A549 treated with AZD2906 at 1 μM for 4 hours (cell line): ENCODE measurements around the gene CLIC1. TPM values are rescaled to one million over a fixed set of nuclear protein-coding genes. Genes with fewer than 3 reads are reported as not detected.

Experiments used
- total RNA-seq: library from RNA; stranded (reverse); fragments of 200-300 nt; extraction: Qiagen RNA extraction; gene quantifications from 5 replicates; pipeline ENCODE4 v1.2.3, GENCODE V29; 2022

Gene CLIC1
- 467 to 486 TPM (median 475 TPM) in 5 replicates for total RNA-seq

GRCh38 chr6:31736021-31736767 is at the start of gene CLIC1:
CLIC1 (minus strand) TSS chr6:31736530; CDS start chr6:31736300, 230 bp downstream.

GRCh38 chr6:31776989-31777666 is 40.8 kb upstream of the CLIC1 start, which contains the start of gene VWA7:
VWA7 (minus strand) TSS chr6:31777328; CDS start chr6:31776779, 549 bp downstream.

GRCh38 chr6:31762356-31762755 is 26.0 kb upstream of the CLIC1 start, which contains the start of gene SAPCD1:
SAPCD1 (plus strand) TSS chr6:31762656; CDS start chr6:31763055, 399 bp downstream.

GRCh38 chr6:31739639-31740396 is 3.5 kb upstream of the CLIC1 start, which contains the start of gene MSH5:
MSH5 (plus strand) TSS chr6:31740005; CDS start chr6:31740467, 462 bp downstream.

GRCh38 chr6:31728767-31729514 is 7.4 kb downstream of the CLIC1 start, which contains the start of gene DDAH2:
DDAH2 (minus strand) TSS chr6:31729299; CDS start chr6:31729161, 138 bp downstream.

GRCh38 chr6:31723245-31723979 is 12.9 kb downstream of the CLIC1 start, which contains the start of gene MPIG6B:
MPIG6B (plus strand) TSS chr6:31723373; CDS start chr6:31723384, 11 bp downstream.

GRCh38 chr6:31721351-31722020 is 14.8 kb downstream of the CLIC1 start, which contains the start of gene LY6G6C:
LY6G6C (minus strand) TSS chr6:31721746; CDS start chr6:31721679, 67 bp downstream.

GRCh38 chr6:31715022-31715958 is 21.0 kb downstream of the CLIC1 start, which contains the start of gene LY6G6D:
LY6G6D (plus strand) TSS chr6:31715348; CDS start chr6:31715356, 8 bp downstream.

GRCh38 chr6:31706599-31706998 is 29.7 kb downstream of the CLIC1 start, which contains the start of gene LY6G6F:
LY6G6F (plus strand) TSS chr6:31706866; CDS start chr6:31706907, 41 bp downstream.

GRCh38 chr6:31702819-31703716 is 33.3 kb downstream of the CLIC1 start, which contains the start of gene ABHD16A:
ABHD16A (minus strand) TSS chr6:31703324; CDS start chr6:31703281, 43 bp downstream.

Other genes with a start within 250 kb of the CLIC1 start
- gene MICB, start 238.4 kb downstream of the CLIC1 start, total RNA-seq, result 5.8 to 6.5 TPM (median 6.2 TPM) in 5 replicates
- not detected in 5 replicates for gene MCCD1, start 207.6 kb downstream of the CLIC1 start, total RNA-seq
- gene DDX39B, start 194.5 kb downstream of the CLIC1 start, total RNA-seq, result 340 to 418 TPM (median 347 TPM) in 5 replicates
- gene ATP6V1G2, start 189.9 kb downstream of the CLIC1 start, total RNA-seq, result 0.62 to 1.1 TPM (median 0.93 TPM) in 5 replicates
- gene NFKBIL1, start 188.9 kb downstream of the CLIC1 start, total RNA-seq, result 9.5 to 13.0 TPM (median 12.6 TPM) in 5 replicates
- 0.07 to 0.23 TPM (median 0.08 TPM) in 3 of 5 replicates, not detected in the others for gene LTA, start 164.2 kb downstream of the CLIC1 start, total RNA-seq
- gene TNF, start 161.0 kb downstream of the CLIC1 start, total RNA-seq, result 0.07 to 0.08 TPM in 2 of 5 replicates, not detected in the others
- gene LTB, start 154.1 kb downstream of the CLIC1 start, total RNA-seq, result 0.12 to 0.49 TPM (median 0.14 TPM) in 4 of 5 replicates, not detected in the other
- gene LST1, start 150.3 kb downstream of the CLIC1 start, total RNA-seq, result 0.14 to 0.41 TPM (median 0.29 TPM) in 5 replicates
- gene NCR3, start 143.5 kb downstream of the CLIC1 start, total RNA-seq, result not detected in 5 replicates
- gene AIF1, start 121.3 kb downstream of the CLIC1 start, total RNA-seq, result not detected in 5 replicates
- 66.2 to 87.9 TPM (median 84.6 TPM) in 5 replicates for gene PRRC2A, start 115.8 kb downstream of the CLIC1 start, total RNA-seq
- 117 to 150 TPM (median 136 TPM) in 5 replicates for gene BAG6, start 83.9 kb downstream of the CLIC1 start, total RNA-seq
- gene APOM, start 80.6 kb downstream of the CLIC1 start, total RNA-seq, result 2.9 to 3.7 TPM (median 3.1 TPM) in 5 replicates
- 11.3 to 12.4 TPM (median 11.9 TPM) in 5 replicates for gene C6orf47, start 75.8 kb downstream of the CLIC1 start, total RNA-seq
- 7.8 to 11.3 TPM (median 10.1 TPM) in 5 replicates for gene GPANK1, start 71.5 kb downstream of the CLIC1 start, total RNA-seq
- gene CSNK2B, start 70.5 kb downstream of the CLIC1 start, total RNA-seq, result 169 to 183 TPM (median 179 TPM) in 5 replicates
- 2.7 to 4.2 TPM (median 3.2 TPM) in 5 replicates for gene LY6G5B, start 66.6 kb downstream of the CLIC1 start, total RNA-seq
- 1.2 to 1.7 TPM (median 1.4 TPM) in 5 replicates for gene LY6G5C, start 55.5 kb downstream of the CLIC1 start, total RNA-seq
- 14.2 to 17.5 TPM (median 16.7 TPM) in 5 replicates for gene ABHD16A, start 33.2 kb downstream of the CLIC1 start, total RNA-seq
- not detected in 5 replicates for gene LY6G6F, start 29.7 kb downstream of the CLIC1 start, total RNA-seq
- not detected in 5 replicates for gene LY6G6D, start 21.2 kb downstream of the CLIC1 start, total RNA-seq
- 0.08 to 0.14 TPM (median 0.09 TPM) in 3 of 5 replicates, not detected in the others for gene LY6G6C, start 14.8 kb downstream of the CLIC1 start, total RNA-seq
- not detected in 5 replicates for gene MPIG6B, start 13.2 kb downstream of the CLIC1 start, total RNA-seq
- 25.2 to 32.8 TPM (median 28.6 TPM) in 5 replicates for gene DDAH2, start 7.2 kb downstream of the CLIC1 start, total RNA-seq
- gene MSH5, start 3.5 kb upstream of the CLIC1 start, total RNA-seq, result 10.5 to 14.8 TPM (median 11.7 TPM) in 5 replicates
- 1.6 to 4.2 TPM (median 3.1 TPM) in 5 replicates for gene SAPCD1, start 26.1 kb upstream of the CLIC1 start, total RNA-seq
- gene VWA7, start 40.8 kb upstream of the CLIC1 start, total RNA-seq, result 1.3 to 1.9 TPM (median 1.5 TPM) in 5 replicates
- gene VARS1, start 59.2 kb upstream of the CLIC1 start, total RNA-seq, result 49.3 to 54.8 TPM (median 53.0 TPM) in 5 replicates
- gene LSM2, start 70.4 kb upstream of the CLIC1 start, total RNA-seq, result 43.6 to 61.8 TPM (median 59.8 TPM) in 5 replicates
- 1.2 to 1.7 TPM (median 1.4 TPM) in 5 replicates for gene HSPA1L, start 78.8 kb upstream of the CLIC1 start, total RNA-seq
- gene HSPA1A, start 79.0 kb upstream of the CLIC1 start, total RNA-seq, result 132 to 240 TPM (median 186 TPM) in 5 replicates
- 94.0 to 169 TPM (median 135 TPM) in 5 replicates for gene HSPA1B, start 91.2 kb upstream of the CLIC1 start, total RNA-seq
- 24.3 to 33.7 TPM (median 27.9 TPM) in 5 replicates for gene NEU1, start 126.3 kb upstream of the CLIC1 start, total RNA-seq
- 0.05 TPM in 3 of 5 replicates, not detected in the others for gene SLC44A4, start 142.5 kb upstream of the CLIC1 start, total RNA-seq
- 21.5 to 29.0 TPM (median 26.5 TPM) in 5 replicates for gene EHMT2, start 161.2 kb upstream of the CLIC1 start, total RNA-seq
- gene ZBTB12, start 165.6 kb upstream of the CLIC1 start, total RNA-seq, result 2.9 to 4.5 TPM (median 3.8 TPM) in 5 replicates
- gene C2, start 191.2 kb upstream of the CLIC1 start, total RNA-seq, result 0.20 to 0.34 TPM (median 0.23 TPM) in 5 replicates
- 1.3 to 3.0 TPM (median 2.0 TPM) in 5 replicates for gene CFB, start 209.6 kb upstream of the CLIC1 start, total RNA-seq
- gene NELFE, start 222.4 kb upstream of the CLIC1 start, total RNA-seq, result 73.0 to 92.7 TPM (median 76.9 TPM) in 5 replicates
- gene SKIC2, start 222.6 kb upstream of the CLIC1 start, total RNA-seq, result 19.9 to 23.7 TPM (median 22.8 TPM) in 5 replicates
- gene DXO, start 235.6 kb upstream of the CLIC1 start, total RNA-seq, result 11.1 to 13.8 TPM (median 11.8 TPM) in 5 replicates
- gene C4A, start 245.5 kb upstream of the CLIC1 start, total RNA-seq, result 0.80 to 1.1 TPM (median 0.93 TPM) in 5 replicates